K562 (cell line): Measurements from ENCODE around the gene MIB2. TPM values are rescaled to one million over a fixed set of nuclear protein-coding genes. Genes with fewer than 3 reads are reported as not detected.

ENCODE experiments used
- CCNT2 ChIP-seq: IDR thresholded peaks from 2 replicates; pipeline ENCODE4 v1.6.1; 2011; ENCODE audit warnings: borderline replicate concordance, low read depth, mild to moderate bottlenecking, moderate library complexity, mixed read lengths, low read length; ENCODE audit not compliant: insufficient read length; ENCODE audit errors: extremely low read depth
- HMGN3 ChIP-seq: IDR thresholded peaks from 2 replicates; pipeline ENCODE4 v1.6.1; 2011; ENCODE audit warnings: borderline replicate concordance, low read depth, mild to moderate bottlenecking, mixed read lengths, low read length; ENCODE audit not compliant: insufficient read length; ENCODE audit errors: extremely low read depth
- MAFF ChIP-seq: IDR thresholded peaks from 2 replicates; pipeline ENCODE4 v1.6.1; 2012; ENCODE audit warnings: low read length, improper control_type of control experiment
- MITF ChIP-seq: IDR thresholded peaks from 2 replicates; pipeline ENCODE4 v1.6.1; 2014; ENCODE audit warnings: antibody characterized with exemption
- NRF1 ChIP-seq, 2 experiments: fragments of 450-650 bp; IDR thresholded peaks in 1 of 2; conservative IDR thresholded peaks in 1 of 2; 2 replicates each; pipeline ENCODE4 v1.6.1; 2014; ENCODE audit warnings: mild to moderate bottlenecking in 2 of 2
- TCFL5 ChIP-seq: fragments of 250-450 bp; sonication (Bioruptor Pico); conservative IDR thresholded peaks from 2 replicates; pipeline ENCODE4 v1.6.1; 2021; ENCODE audit warnings: mild to moderate bottlenecking, moderate library complexity, matching md5 sums
- XRCC3 ChIP-seq: fragments of 450-650 bp; IDR thresholded peaks from 2 replicates; pipeline ENCODE4 v1.6.1; 2017; ENCODE audit warnings: mild to moderate bottlenecking, moderate library complexity
- ZNF445 ChIP-seq: fragments of 250-450 bp; sonication (Bioruptor Pico); IDR thresholded peaks from 2 replicates; pipeline ENCODE4 v1.4.0; 2020; ENCODE audit warnings: low read depth, mild to moderate bottlenecking, moderate library complexity
- polyA plus RNA-seq, 8 experiments: library from polyadenylated mRNA; depleted of rRNA in 4 of 8; stranded (reverse) in 5 of 8; unstranded in 3 of 8; fragments of >200 nt; fragmentation: Nextera tagmentation in 2 of 8; fragmentation: Illumina TruSeq in 1 of 8; extraction: Ambion mirVana in 2 of 8; extraction: Trizol in 1 of 8; gene quantifications; 2 replicates each; pipeline versions ENCODE4 v1.2.1 to v1.2.3, GENCODE V29; 2011 to 2014; ENCODE audit warnings: inconsistent platforms in 1 of 8, missing spikeins in 1 of 8
- total RNA-seq, 7 experiments: library from RNA; depleted of rRNA in 6 of 7; stranded (reverse); fragments of >200 nt in 6 of 7; fragmentation: Illumina TruSeq in 2 of 7; extraction: Trizol in 2 of 7; gene quantifications; 2 replicates each; pipeline versions ENCODE4 v1.2.1 to v1.2.3, GENCODE V29; 2011 to 2021; ENCODE audit warnings: low replicate concordance in 1 of 7
- TF ChIP-seq, protein P1 (sequence below), 2 experiments: fragments of 250-450 bp in 1 of 2; fragments of 450-650 bp in 1 of 2; sonication (Bioruptor Pico) in 1 of 2; IDR thresholded peaks; 2 replicates each; pipeline versions ENCODE4 v1.6.1 to v1.8.0; 2016 to 2021; ENCODE audit warnings: mild to moderate bottlenecking in 2 of 2, moderate library complexity in 2 of 2, missing compliant biosample characterization in 1 of 2, missing genetic modification characterization in 1 of 2
- TF ChIP-seq, protein P2 (sequence below): fragments of 450-650 bp; IDR thresholded peaks from 2 replicates; pipeline ENCODE4 v1.6.1; 2017; ENCODE audit warnings: antibody characterized with exemption
- TF ChIP-seq, protein P3 (sequence below): fragments of 250-450 bp; sonication (Bioruptor Pico); IDR thresholded peaks from 2 replicates; pipeline ENCODE4 v1.4.0; 2020
- TF ChIP-seq, protein P4 (sequence below): sonication (generic); formaldehyde crosslinking; IDR thresholded peaks from 2 replicates; pipeline ENCODE4 v1.8.0; 2022; ENCODE audit warnings: missing genetic modification reagents, mild to moderate bottlenecking, borderline replicate concordance

Gene MIB2
- total and polyA plus RNA-seq, 9 of the 15 experiments (the other 6 are each of a cell fraction or from before 2014, with no cell fraction given) = 0.04 to 17.0 (median 4.9) TPM; not detected in 1

GRCh38 chr1:1599935-1600860, 15.1 kb upstream of the MIB2 start, which contains the start of gene FNDC10 (continued):
- TF ChIP-seq, protein P1, sequence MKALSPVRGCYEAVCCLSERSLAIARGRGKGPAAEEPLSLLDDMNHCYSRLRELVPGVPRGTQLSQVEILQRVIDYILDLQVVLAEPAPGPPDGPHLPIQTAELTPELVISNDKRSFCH (CRISPR knock-in tag; IDR thresholded peaks at IDR 0.05) = no peak
- TF ChIP-seq, protein P1 (tag; IDR thresholded peaks at IDR 0.05) = 0 out of 2 replicates have a peak, but pooled peaks have one; percentile 43
- TF ChIP-seq TCFL5 (CRISPR knock-in tag) = no peak
- TF ChIP-seq, protein P2, sequence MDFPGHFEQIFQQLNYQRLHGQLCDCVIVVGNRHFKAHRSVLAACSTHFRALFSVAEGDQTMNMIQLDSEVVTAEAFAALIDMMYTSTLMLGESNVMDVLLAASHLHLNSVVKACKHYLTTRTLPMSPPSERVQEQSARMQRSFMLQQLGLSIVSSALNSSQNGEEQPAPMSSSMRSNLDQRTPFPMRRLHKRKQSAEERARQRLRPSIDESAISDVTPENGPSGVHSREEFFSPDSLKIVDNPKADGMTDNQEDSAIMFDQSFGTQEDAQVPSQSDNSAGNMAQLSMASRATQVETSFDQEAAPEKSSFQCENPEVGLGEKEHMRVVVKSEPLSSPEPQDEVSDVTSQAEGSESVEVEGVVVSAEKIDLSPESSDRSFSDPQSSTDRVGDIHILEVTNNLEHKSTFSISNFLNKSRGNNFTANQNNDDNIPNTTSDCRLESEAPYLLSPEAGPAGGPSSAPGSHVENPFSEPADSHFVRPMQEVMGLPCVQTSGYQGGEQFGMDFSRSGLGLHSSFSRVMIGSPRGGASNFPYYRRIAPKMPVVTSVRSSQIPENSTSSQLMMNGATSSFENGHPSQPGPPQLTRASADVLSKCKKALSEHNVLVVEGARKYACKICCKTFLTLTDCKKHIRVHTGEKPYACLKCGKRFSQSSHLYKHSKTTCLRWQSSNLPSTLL = no peak
- TF ChIP-seq XRCC3 = no peak
- no peak for TF ChIP-seq CCNT2
- TF ChIP-seq MAFF = no peak
- TF ChIP-seq, protein P3, sequence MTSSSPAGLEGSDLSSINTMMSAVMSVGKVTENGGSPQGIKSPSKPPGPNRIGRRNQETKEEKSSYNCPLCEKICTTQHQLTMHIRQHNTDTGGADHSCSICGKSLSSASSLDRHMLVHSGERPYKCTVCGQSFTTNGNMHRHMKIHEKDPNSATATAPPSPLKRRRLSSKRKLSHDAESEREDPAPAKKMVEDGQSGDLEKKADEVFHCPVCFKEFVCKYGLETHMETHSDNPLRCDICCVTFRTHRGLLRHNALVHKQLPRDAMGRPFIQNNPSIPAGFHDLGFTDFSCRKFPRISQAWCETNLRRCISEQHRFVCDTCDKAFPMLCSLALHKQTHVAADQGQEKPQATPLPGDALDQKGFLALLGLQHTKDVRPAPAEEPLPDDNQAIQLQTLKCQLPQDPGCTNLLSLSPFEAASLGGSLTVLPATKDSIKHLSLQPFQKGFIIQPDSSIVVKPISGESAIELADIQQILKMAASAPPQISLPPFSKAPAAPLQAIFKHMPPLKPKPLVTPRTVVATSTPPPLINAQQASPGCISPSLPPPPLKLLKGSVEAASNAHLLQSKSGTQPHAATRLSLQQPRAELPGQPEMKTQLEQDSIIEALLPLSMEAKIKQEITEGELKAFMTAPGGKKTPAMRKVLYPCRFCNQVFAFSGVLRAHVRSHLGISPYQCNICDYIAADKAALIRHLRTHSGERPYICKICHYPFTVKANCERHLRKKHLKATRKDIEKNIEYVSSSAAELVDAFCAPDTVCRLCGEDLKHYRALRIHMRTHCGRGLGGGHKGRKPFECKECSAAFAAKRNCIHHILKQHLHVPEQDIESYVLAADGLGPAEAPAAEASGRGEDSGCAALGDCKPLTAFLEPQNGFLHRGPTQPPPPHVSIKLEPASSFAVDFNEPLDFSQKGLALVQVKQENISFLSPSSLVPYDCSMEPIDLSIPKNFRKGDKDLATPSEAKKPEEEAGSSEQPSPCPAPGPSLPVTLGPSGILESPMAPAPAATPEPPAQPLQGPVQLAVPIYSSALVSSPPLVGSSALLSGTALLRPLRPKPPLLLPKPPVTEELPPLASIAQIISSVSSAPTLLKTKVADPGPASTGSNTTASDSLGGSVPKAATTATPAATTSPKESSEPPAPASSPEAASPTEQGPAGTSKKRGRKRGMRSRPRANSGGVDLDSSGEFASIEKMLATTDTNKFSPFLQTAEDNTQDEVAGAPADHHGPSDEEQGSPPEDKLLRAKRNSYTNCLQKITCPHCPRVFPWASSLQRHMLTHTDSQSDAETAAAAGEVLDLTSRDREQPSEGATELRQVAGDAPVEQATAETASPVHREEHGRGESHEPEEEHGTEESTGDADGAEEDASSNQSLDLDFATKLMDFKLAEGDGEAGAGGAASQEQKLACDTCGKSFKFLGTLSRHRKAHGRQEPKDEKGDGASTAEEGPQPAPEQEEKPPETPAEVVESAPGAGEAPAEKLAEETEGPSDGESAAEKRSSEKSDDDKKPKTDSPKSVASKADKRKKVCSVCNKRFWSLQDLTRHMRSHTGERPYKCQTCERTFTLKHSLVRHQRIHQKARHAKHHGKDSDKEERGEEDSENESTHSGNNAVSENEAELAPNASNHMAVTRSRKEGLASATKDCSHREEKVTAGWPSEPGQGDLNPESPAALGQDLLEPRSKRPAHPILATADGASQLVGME (CRISPR knock-in tag) = no peak
- no peak for TF ChIP-seq MITF
- no peak for TF ChIP-seq NRF1 (conservative IDR thresholded peaks at IDR 0.05 in 1 of 2, IDR thresholded peaks at IDR 0.05 in 1 of 2)
- TF ChIP-seq HMGN3 = peak; percentile 24
- TF ChIP-seq, protein P4, sequence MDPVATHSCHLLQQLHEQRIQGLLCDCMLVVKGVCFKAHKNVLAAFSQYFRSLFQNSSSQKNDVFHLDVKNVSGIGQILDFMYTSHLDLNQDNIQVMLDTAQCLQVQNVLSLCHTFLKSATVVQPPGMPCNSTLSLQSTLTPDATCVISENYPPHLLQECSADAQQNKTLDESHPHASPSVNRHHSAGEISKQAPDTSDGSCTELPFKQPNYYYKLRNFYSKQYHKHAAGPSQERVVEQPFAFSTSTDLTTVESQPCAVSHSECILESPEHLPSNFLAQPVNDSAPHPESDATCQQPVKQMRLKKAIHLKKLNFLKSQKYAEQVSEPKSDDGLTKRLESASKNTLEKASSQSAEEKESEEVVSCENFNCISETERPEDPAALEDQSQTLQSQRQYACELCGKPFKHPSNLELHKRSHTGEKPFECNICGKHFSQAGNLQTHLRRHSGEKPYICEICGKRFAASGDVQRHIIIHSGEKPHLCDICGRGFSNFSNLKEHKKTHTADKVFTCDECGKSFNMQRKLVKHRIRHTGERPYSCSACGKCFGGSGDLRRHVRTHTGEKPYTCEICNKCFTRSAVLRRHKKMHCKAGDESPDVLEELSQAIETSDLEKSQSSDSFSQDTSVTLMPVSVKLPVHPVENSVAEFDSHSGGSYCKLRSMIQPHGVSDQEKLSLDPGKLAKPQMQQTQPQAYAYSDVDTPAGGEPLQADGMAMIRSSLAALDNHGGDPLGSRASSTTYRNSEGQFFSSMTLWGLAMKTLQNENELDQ (CRISPR knock-in tag) = no peak
- TF ChIP-seq ZNF445 (CRISPR knock-in tag) = no peak
